HG02938 (cell line): ENCODE measurements around the gene KLHL11.

Experiments
- ATAC-seq: cut with Tn5 transposase; IDR thresholded peaks from one replicate; pipeline ENCODE4 v1.9.1; 2021; ENCODE audit warnings: mild to moderate bottlenecking, moderate library complexity; ENCODE audit not compliant: unreplicated experiment

KLHL11 gene

DNA sequence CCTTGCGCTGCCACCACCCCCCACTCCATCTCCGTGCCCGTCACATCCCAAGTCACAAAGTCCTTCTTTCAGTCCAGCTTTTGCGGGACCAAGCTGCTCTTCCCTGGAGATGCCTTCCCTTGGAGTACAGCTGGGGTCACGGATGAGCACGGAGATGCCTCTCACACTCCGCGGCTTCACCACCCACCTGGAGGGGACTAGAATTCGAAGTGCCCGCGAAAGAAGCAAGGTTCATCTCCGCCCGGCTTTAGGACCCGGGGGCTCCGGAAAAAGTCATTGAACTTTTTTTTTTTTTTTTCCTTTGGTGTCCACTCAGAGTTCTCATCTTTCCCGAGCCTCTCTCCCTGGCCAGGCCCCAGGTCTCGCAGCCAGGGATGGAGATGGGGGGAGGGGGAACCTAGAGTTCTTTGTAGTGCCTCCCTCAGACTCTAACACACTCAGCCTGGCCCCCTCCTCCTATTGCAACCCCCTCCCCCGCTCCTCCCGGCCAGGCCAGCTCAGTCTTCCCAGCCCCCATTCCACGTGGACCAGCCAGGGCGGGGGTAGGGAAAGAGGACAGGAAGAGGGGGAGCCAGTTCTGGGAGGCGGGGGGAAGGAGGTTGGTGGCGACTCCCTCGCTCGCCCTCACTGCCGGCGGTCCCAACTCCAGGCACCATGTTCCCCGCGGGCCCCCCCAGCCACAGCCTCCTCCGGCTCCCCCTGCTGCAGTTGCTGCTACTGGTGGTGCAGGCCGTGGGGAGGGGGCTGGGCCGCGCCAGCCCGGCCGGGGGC lies 52.7 kb downstream of the KLHL11 start, which contains the start of gene FKBP10:
Gene FKBP10, plus strand, starts transcription at position 624 of the 771 bp plus-strand sequence. Its CDS starts 31 bp downstream, at position 655.
- no peak for ATAC-seq

GRCh38 chr17:41811549-41812380 lies 53.5 kb downstream of the KLHL11 start, which contains the start of gene P3H4:
Gene P3H4 (minus strand): TSS chr17:41811949. CDS start chr17:41811915, 34 bp downstream.
- ATAC-seq, result no peak

GRCh38 chr17:41810659-41811548 lies 54.3 kb downstream of the KLHL11 start:
- no peak for ATAC-seq

DNA sequence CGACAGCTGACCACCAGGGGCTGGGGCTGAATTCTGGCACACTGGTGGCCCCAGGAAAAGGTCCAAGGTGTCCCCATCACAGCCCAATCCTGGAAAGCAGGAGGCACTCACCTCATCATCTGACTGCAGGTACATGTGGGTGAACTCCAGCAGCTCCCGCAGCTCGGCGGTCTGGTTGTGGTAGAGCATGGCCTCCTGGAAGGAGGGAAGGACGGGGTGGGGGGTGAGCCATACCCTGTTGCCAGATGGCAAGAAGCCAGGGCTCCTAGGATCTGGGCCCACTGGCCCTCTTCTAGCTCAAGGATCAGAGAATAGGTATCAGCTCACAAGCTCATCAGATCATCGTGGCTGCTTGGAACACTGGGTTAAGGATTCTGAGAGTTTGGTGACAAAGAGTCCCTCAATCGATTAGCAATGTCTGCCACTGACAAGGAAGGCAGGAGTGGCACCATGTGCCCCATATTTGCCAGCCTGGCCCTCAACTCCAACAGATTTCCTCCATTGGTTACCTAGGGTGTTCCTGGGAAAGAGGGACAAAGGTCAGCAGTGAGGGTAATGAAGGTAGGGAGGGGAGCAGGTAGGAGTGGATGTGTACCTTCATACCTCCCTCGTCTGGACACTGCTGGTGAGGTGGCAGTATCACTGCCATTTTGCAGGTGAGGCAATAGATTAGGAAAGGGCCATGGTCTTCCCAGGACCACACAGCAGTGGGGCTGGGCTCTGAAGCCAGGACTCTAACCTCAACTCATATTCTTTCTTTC lies 58.4 kb downstream of the KLHL11 start:
- ATAC-seq, result no peak
